ENCODE data around the gene SFN. TPM values are rescaled to one million over a fixed set of nuclear protein-coding genes. Genes with fewer than 3 reads are reported as not detected.
"Not testable (repeated sequence)": the region's sequence is repeated elsewhere in the genome, so short reads cannot be mapped to it uniquely, and the experiment has no call there.

Gene SFN
- total RNA-seq, 1 donor from 2014 or later, result not detected

DNA sequence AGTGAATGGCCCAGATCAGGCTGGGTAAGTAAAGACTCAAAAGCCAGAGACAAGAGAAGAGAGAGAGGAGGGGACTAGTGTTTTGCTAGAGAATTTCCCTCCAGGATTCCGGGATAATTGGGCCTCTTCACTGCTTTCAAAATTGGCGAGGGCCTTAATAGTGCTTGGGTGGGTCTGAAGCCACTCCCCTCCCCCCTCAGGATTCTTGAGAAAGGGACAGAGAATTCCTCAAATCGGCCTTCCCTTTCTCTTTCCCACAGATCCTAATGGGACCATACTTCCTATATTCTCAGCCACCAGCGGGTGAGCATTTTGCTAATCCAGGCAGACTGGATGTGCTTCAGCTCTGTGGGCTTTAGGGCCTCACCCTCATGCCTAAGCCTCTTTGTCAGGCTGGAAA lies 11.9 kb downstream of the SFN start:
- Mint-ChIP-seq H3K36me3 (ENCODE audit: low read depth) (peaks cover 2% of the 10 kb centered on the region), H3K27me3 (ENCODE audit: low read depth) (no peaks in the 10 kb centered on the region), H3K9me3 (ENCODE audit: low read depth) (no peaks in the 10 kb centered on the region), H3K27ac (ENCODE audit: unreplicated experiment) (no peak overlapping the region), H3K4me1 (ENCODE audit: low read depth) (no peaks in the 10 kb centered on the region), H3K4me3 (ENCODE audit: unreplicated experiment) (no peak overlapping the region)
- no peak for DNase-seq (ENCODE audit: low spot score)
- TF ChIP-seq CTCF (IDR thresholded peaks at IDR 0.05), result no peak

GRCh38 chr1:26877326-26877725 lies 14.4 kb downstream of the SFN start:
- peaks cover 9% of the 10 kb centered on the region for H3K36me3 Mint-ChIP-seq (ENCODE audit: low read depth)
- DNase-seq (ENCODE audit: low spot score), result no peak
- H3K27ac Mint-ChIP-seq (ENCODE audit: unreplicated experiment), result no peak overlapping the region
- no peaks in the 10 kb centered on the region for H3K9me3 Mint-ChIP-seq (ENCODE audit: low read depth)
- H3K4me1 Mint-ChIP-seq (ENCODE audit: low read depth), result no peaks in the 10 kb centered on the region
- no peak overlapping the region for H3K4me3 Mint-ChIP-seq (ENCODE audit: unreplicated experiment)
- no peaks in the 10 kb centered on the region for H3K27me3 Mint-ChIP-seq (ENCODE audit: low read depth)
- no peak for TF ChIP-seq CTCF (IDR thresholded peaks at IDR 0.05)

GRCh38 chr1:26879793-26880192 lies 16.8 kb downstream of the SFN start:
- H3K9me3 Mint-ChIP-seq (ENCODE audit: low read depth), result no peaks in the 10 kb centered on the region
- no peaks in the 10 kb centered on the region for H3K4me1 Mint-ChIP-seq (ENCODE audit: low read depth)
- H3K4me3 Mint-ChIP-seq (ENCODE audit: unreplicated experiment), result no peak overlapping the region
- H3K27ac Mint-ChIP-seq (ENCODE audit: unreplicated experiment), result no peak overlapping the region
- TF ChIP-seq CTCF (IDR thresholded peaks at IDR 0.05), result no peak
- peaks cover 27% of the 10 kb centered on the region for H3K36me3 Mint-ChIP-seq (ENCODE audit: low read depth)
- no peak for DNase-seq (ENCODE audit: low spot score)
- no peaks in the 10 kb centered on the region for H3K27me3 Mint-ChIP-seq (ENCODE audit: low read depth)

- not testable (repeated sequence) for H3K9me3 Mint-ChIP-seq (ENCODE audit: low read depth); H3K4me1 Mint-ChIP-seq (ENCODE audit: low read depth); H3K27ac Mint-ChIP-seq (ENCODE audit: unreplicated experiment); H3K27me3 Mint-ChIP-seq (ENCODE audit: low read depth); DNase-seq (ENCODE audit: low spot score); H3K4me3 Mint-ChIP-seq (ENCODE audit: unreplicated experiment)
- H3K36me3 Mint-ChIP-seq (ENCODE audit: low read depth), result peaks cover 35% of the 10 kb centered on the region
Observed at GRCh38 chr1:26881611-26882010, 18.7 kb downstream of the SFN start.

- Mint-ChIP-seq H3K9me3 (ENCODE audit: low read depth) (no peaks in the 10 kb centered on the region), H3K36me3 (ENCODE audit: low read depth) (peaks cover 41% of the 10 kb centered on the region), H3K4me3 (ENCODE audit: unreplicated experiment) (no peak overlapping the region), H3K27me3 (ENCODE audit: low read depth) (no peaks in the 10 kb centered on the region), H3K27ac (ENCODE audit: unreplicated experiment) (no peak overlapping the region), H3K4me1 (ENCODE audit: low read depth) (peaks cover 4% of the 10 kb centered on the region)
- DNase-seq (ENCODE audit: low spot score), result no peak
- TF ChIP-seq CTCF (IDR thresholded peaks at IDR 0.05), result no peak
Observed at GRCh38 chr1:26882696-26883463, 19.9 kb downstream of the SFN start.

GRCh38 chr1:26887125-26887524 lies 24.2 kb downstream of the SFN start:
- no peak overlapping the region for H3K4me3 Mint-ChIP-seq (ENCODE audit: unreplicated experiment)
- no peaks in the 10 kb centered on the region for H3K9me3 Mint-ChIP-seq (ENCODE audit: low read depth)
- TF ChIP-seq CTCF (IDR thresholded peaks at IDR 0.05), result peak; percentile 78
- peak overlapping the region; percentile 50 for H3K27ac Mint-ChIP-seq (ENCODE audit: unreplicated experiment)
- no peak for DNase-seq (ENCODE audit: low spot score)
- peaks cover 45% of the 10 kb centered on the region for H3K36me3 Mint-ChIP-seq (ENCODE audit: low read depth)
- no peaks in the 10 kb centered on the region for H3K27me3 Mint-ChIP-seq (ENCODE audit: low read depth)
- peaks cover 29% of the 10 kb centered on the region for H3K4me1 Mint-ChIP-seq (ENCODE audit: low read depth)
